ENCODE data around the gene PDILT. TPM values are rescaled to one million over a fixed set of nuclear protein-coding genes. Genes with fewer than 3 reads are reported as not detected.

The PDILT gene
- total and polyA plus RNA-seq, 2 experiments from 2014 or later = not detected

DNA sequence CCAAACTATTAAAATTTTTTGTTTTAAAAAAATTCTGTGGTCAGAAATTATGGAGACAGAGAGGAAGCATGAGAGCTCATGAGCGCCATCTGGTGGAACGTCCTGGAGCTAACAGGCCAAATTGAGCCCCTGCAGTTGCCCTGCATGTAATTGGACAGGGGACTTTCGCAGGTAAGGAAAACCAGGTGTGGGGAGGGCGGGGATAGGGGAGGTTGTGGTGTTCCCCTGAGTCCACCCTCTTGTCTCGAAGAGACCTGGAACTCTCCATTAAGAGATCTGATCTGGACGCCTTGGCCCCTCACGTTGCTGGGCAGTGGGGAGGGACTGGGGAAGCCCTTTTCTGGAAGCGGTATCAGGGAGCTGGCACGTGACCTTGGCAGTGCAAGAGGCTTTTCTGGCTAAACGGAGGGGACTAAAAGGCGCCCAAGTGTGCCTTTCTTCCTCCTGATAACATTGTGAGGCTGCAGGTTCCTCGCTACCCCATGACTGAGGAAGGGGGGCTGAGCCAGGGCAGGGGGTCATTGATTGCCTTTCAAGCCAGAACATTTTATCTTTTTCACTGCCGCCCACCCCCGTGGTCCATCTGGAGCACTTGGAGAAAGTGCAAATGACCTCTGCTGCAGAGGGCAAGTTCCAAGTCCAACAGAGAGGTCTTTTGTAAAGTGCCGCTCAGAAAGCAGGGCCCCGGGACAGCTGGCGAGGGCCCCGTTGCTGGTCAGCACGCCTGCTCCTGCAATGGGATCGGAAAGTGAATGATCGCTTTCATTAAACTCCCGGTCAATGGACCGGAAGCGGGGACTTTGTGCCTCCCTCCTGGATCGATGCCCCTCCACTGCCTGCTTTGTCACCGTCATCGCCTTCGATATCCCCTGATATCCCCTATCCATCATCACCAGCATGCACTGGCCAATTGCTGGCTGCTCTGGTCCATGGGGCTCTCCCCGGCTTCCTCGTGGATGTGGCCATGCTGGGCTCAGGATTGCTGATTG lies 18.4 kb downstream of the PDILT start:
- Histone ChIP-seq H2AFZ (peak overlapping the region; percentile 85), H3K4me1 (ENCODE audit: insufficient read depth) (peaks cover 2% of the 10 kb centered on the region; the same call in 1 of the 2 replicates), H3K27ac (ENCODE audit: low read depth) (no peak overlapping the region), H3K79me2 (replicated peaks; ENCODE audit: insufficient read depth) (no peaks in the 10 kb centered on the region), H3K27me3 (ENCODE audit: insufficient read depth) (no peaks in the 10 kb centered on the region), H4K20me1 (replicated peaks; ENCODE audit: insufficient read depth) (no peaks in the 10 kb centered on the region), H3K4me3 (peak overlapping the region; percentile 45), H3K9me2 (ENCODE audit: insufficient read depth) (peaks cover 9% of the 10 kb centered on the region; the same call in 1 of the 2 replicates), H3F3A (replicated peaks; ENCODE audit: low read depth) (no peaks in the 10 kb centered on the region), H3K4me2 (peak overlapping the region; percentile 72), H3K36me3 (ENCODE audit: insufficient read depth) (no peaks in the 10 kb centered on the region)
- peaks cover 5% of the 10 kb centered on the region for H3K4me1 Mint-ChIP-seq
- DNase-seq (ENCODE audit: low spot score) (peak; percentile 81), ATAC-seq (peak; percentile 83)
- H3K27ac Mint-ChIP-seq = no peak overlapping the region; the same call in 1 of the 2 replicates
- H3K4me3 Mint-ChIP-seq = peak overlapping the region; percentile 69; the same call in 2 of the 3 replicates
- H3K36me3 Mint-ChIP-seq (ENCODE audit: low read depth) = no peaks in the 10 kb centered on the region
- H3K27me3 Mint-ChIP-seq (ENCODE audit: insufficient read depth, low read depth, poor library complexity) = peaks cover 2% of the 10 kb centered on the region
- TF ChIP-seq ZNF114 (CRISPR knock-in tag; IDR thresholded peaks at IDR 0.05) = no peak
- TF ChIP-seq, protein P1, sequence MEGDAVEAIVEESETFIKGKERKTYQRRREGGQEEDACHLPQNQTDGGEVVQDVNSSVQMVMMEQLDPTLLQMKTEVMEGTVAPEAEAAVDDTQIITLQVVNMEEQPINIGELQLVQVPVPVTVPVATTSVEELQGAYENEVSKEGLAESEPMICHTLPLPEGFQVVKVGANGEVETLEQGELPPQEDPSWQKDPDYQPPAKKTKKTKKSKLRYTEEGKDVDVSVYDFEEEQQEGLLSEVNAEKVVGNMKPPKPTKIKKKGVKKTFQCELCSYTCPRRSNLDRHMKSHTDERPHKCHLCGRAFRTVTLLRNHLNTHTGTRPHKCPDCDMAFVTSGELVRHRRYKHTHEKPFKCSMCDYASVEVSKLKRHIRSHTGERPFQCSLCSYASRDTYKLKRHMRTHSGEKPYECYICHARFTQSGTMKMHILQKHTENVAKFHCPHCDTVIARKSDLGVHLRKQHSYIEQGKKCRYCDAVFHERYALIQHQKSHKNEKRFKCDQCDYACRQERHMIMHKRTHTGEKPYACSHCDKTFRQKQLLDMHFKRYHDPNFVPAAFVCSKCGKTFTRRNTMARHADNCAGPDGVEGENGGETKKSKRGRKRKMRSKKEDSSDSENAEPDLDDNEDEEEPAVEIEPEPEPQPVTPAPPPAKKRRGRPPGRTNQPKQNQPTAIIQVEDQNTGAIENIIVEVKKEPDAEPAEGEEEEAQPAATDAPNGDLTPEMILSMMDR (conservative IDR thresholded peaks at IDR 0.05; ENCODE audit: low read depth in 2 of 2) = peak; percentile 80 to 89
- H3K9me3 Mint-ChIP-seq = no peaks in the 10 kb centered on the region

- no peaks in the 10 kb centered on the region for H3F3A ChIP-seq (replicated peaks; ENCODE audit: low read depth)
- H2AFZ ChIP-seq = peak overlapping the region; percentile 89; the same call in 1 of the 2 replicates
- H3K4me2 ChIP-seq = peak overlapping the region; percentile 51
- no peaks in the 10 kb centered on the region for H3K79me2 ChIP-seq (replicated peaks; ENCODE audit: insufficient read depth)
- peak; percentile 91 for ATAC-seq
- DNase-seq (ENCODE audit: low spot score) = peak; percentile 92
- Mint-ChIP-seq H3K4me1 (peaks cover 5% of the 10 kb centered on the region), H3K27me3 (ENCODE audit: insufficient read depth, low read depth, poor library complexity) (peaks cover 5% of the 10 kb centered on the region), H3K27ac (no peak overlapping the region), H3K9me3 (no peaks in the 10 kb centered on the region), H3K36me3 (ENCODE audit: low read depth) (no peaks in the 10 kb centered on the region), H3K4me3 (no peak overlapping the region)
- no peak for TF ChIP-seq POLR2AphosphoS5 (IDR thresholded peaks at IDR 0.05; ENCODE audit: low read depth)
- TF ChIP-seq, protein P1 (conservative IDR thresholded peaks at IDR 0.05; ENCODE audit: low read depth in 2 of 2) = peak; percentile 85 to 86
- no peaks in the 10 kb centered on the region for H4K20me1 ChIP-seq (replicated peaks; ENCODE audit: insufficient read depth)
- no peaks in the 10 kb centered on the region for H3K36me3 ChIP-seq (ENCODE audit: insufficient read depth)
- H3K9me2 ChIP-seq (ENCODE audit: insufficient read depth) = no peaks in the 10 kb centered on the region
- H3K4me3 ChIP-seq = no peak overlapping the region
- no peak overlapping the region for H3K27ac ChIP-seq (ENCODE audit: low read depth)
- H3K4me1 ChIP-seq (ENCODE audit: insufficient read depth) = peaks cover 2% of the 10 kb centered on the region; the same call in 1 of the 2 replicates
- H3K27me3 ChIP-seq (ENCODE audit: insufficient read depth) = no peaks in the 10 kb centered on the region
Measured at GRCh38 chr16:20383106-20384029, 21.2 kb downstream of the PDILT start.
